Activated CD8-positive, alpha-beta T cell treated with anti-CD3 and anti-CD28 coated beads, Interleukin-2, amount 10 ng/mL, durations not matched to agents 7 days and 5 days (primary cell): Measurements from ENCODE around the gene RRN3. TPM values are rescaled to one million over a fixed set of nuclear protein-coding genes. Genes with fewer than 3 reads are reported as not detected.
"Not testable (repeated sequence)": the region's sequence is repeated elsewhere in the genome, so short reads cannot be mapped to it uniquely, and the experiment has no call there.

ENCODE experiments used
- ATAC-seq: fragments of 150-1000 bp; cut with Tn5 transposase; one replicate; pipeline ENCODE4 v1.10.0; 2021; ENCODE audit warnings: moderate library complexity
- CTCF ChIA-PET: fragments of 350-600 bp; sonication (Branson Sonifier 250); formaldehyde crosslinking; loops from one replicate; lab custom pipeline; 2021; ENCODE audit warnings: antibody characterized with exemption; lab: Charles Lee
- POLR2A ChIA-PET: fragments of 350-600 bp; sonication (Branson Sonifier 250); formaldehyde crosslinking; loops from one replicate; lab custom pipeline; 2021; ENCODE audit warnings: antibody characterized with exemption; lab: Charles Lee
- DNase-seq: peaks from one replicate; pipeline ENCODE4 v3.0.0-alpha.2; 2020
- H3K27ac Mint-ChIP-seq: one replicate; pipeline ENCODE4 v1.8.0; 2021; ENCODE audit warnings: mild to moderate bottlenecking, mixed read lengths
- H3K27me3 Mint-ChIP-seq: one replicate; pipeline ENCODE4 v1.8.0; 2021; ENCODE audit warnings: low read depth, mixed read lengths
- H3K36me3 Mint-ChIP-seq: one replicate; pipeline ENCODE4 v1.8.0; 2021; ENCODE audit warnings: low read depth, mixed read lengths
- H3K4me1 Mint-ChIP-seq: one replicate; pipeline ENCODE4 v1.8.0; 2021; ENCODE audit warnings: low read depth, mixed read lengths
- H3K4me3 Mint-ChIP-seq: one replicate; pipeline ENCODE4 v1.8.0; 2021; ENCODE audit warnings: mild to moderate bottlenecking, mixed read lengths
- H3K9me3 Mint-ChIP-seq: one replicate; pipeline ENCODE4 v1.8.0; 2022; ENCODE audit warnings: mixed read lengths; ENCODE audit not compliant: insufficient read depth
- total RNA-seq, 2 experiments: library from RNA; stranded (reverse); gene quantifications; one replicate each; pipeline ENCODE4 v1.2.3, GENCODE V29; 2021

Gene RRN3
- total RNA-seq, 2 experiments from 2014 or later: 25.5 to 26.7 TPM

- POLR2A ChIA-PET, H3K9me3 Mint-ChIP-seq, H3K4me3 Mint-ChIP-seq, DNase-seq, ATAC-seq, CTCF ChIA-PET, H3K27me3 Mint-ChIP-seq: not testable (repeated sequence)
- peaks cover 53% of the 10 kb centered on the region for H3K36me3 Mint-ChIP-seq
- H3K27ac Mint-ChIP-seq: peak overlapping the region; percentile 39
- peaks cover 22% of the 10 kb centered on the region for H3K4me1 Mint-ChIP-seq
Measured at GRCh38 chr16:15029749-15030148, 64.3 kb downstream of the RRN3 start.

- H3K36me3 Mint-ChIP-seq: peaks cover 52% of the 10 kb centered on the region
- ATAC-seq, CTCF ChIA-PET, H3K27me3 Mint-ChIP-seq, DNase-seq, H3K4me3 Mint-ChIP-seq, H3K9me3 Mint-ChIP-seq, POLR2A ChIA-PET: not testable (repeated sequence)
- peak overlapping the region; percentile 56 for H3K27ac Mint-ChIP-seq
- peaks cover 22% of the 10 kb centered on the region for H3K4me1 Mint-ChIP-seq
Measured at GRCh38 chr16:15028801-15029698, 65.0 kb downstream of the RRN3 start.

- ATAC-seq, H3K4me3 Mint-ChIP-seq, H3K9me3 Mint-ChIP-seq, POLR2A ChIA-PET, H3K27me3 Mint-ChIP-seq, H3K27ac Mint-ChIP-seq, CTCF ChIA-PET, DNase-seq: not testable (repeated sequence)
- Mint-ChIP-seq H3K4me1 (peaks cover 22% of the 10 kb centered on the region), H3K36me3 (peaks cover 50% of the 10 kb centered on the region)
Measured at GRCh38 chr16:15028345-15028715, 65.7 kb downstream of the RRN3 start.

GRCh38 chr16:15027503-15028344 lies 66.3 kb downstream of the RRN3 start:
- DNase-seq, CTCF ChIA-PET, H3K4me3 Mint-ChIP-seq, H3K9me3 Mint-ChIP-seq, H3K27me3 Mint-ChIP-seq, POLR2A ChIA-PET, ATAC-seq, H3K27ac Mint-ChIP-seq: not testable (repeated sequence)
- Mint-ChIP-seq H3K36me3 (peaks cover 52% of the 10 kb centered on the region), H3K4me1 (peaks cover 21% of the 10 kb centered on the region)

GRCh38 chr16:15027051-15027450 lies 67.0 kb downstream of the RRN3 start:
- H3K27ac Mint-ChIP-seq, H3K9me3 Mint-ChIP-seq, DNase-seq, ATAC-seq, H3K27me3 Mint-ChIP-seq, POLR2A ChIA-PET, CTCF ChIA-PET, H3K4me3 Mint-ChIP-seq: not testable (repeated sequence)
- H3K36me3 Mint-ChIP-seq: peaks cover 55% of the 10 kb centered on the region
- H3K4me1 Mint-ChIP-seq: peaks cover 20% of the 10 kb centered on the region

GRCh38 chr16:15025234-15025951 lies 68.7 kb downstream of the RRN3 start:
- DNase-seq, H3K27ac Mint-ChIP-seq, CTCF ChIA-PET, ATAC-seq, H3K4me1 Mint-ChIP-seq, H3K27me3 Mint-ChIP-seq, H3K4me3 Mint-ChIP-seq, H3K9me3 Mint-ChIP-seq, POLR2A ChIA-PET: not testable (repeated sequence)
- peaks cover 43% of the 10 kb centered on the region for H3K36me3 Mint-ChIP-seq

- ATAC-seq, H3K4me1 Mint-ChIP-seq, DNase-seq, POLR2A ChIA-PET, H3K27me3 Mint-ChIP-seq, CTCF ChIA-PET, H3K9me3 Mint-ChIP-seq, H3K4me3 Mint-ChIP-seq: not testable (repeated sequence)
- Mint-ChIP-seq H3K36me3 (peaks cover 46% of the 10 kb centered on the region), H3K27ac (peak overlapping the region; percentile 9)
Measured at GRCh38 chr16:15024858-15025199, 69.2 kb downstream of the RRN3 start.

GRCh38 chr16:15023381-15024077 lies 70.5 kb downstream of the RRN3 start:
- DNase-seq, H3K4me1 Mint-ChIP-seq, CTCF ChIA-PET, POLR2A ChIA-PET, H3K9me3 Mint-ChIP-seq, H3K27ac Mint-ChIP-seq, H3K27me3 Mint-ChIP-seq, H3K4me3 Mint-ChIP-seq, ATAC-seq: not testable (repeated sequence)
- H3K36me3 Mint-ChIP-seq: peaks cover 46% of the 10 kb centered on the region

- DNase-seq: peak; percentile 64
- Mint-ChIP-seq H3K27ac (peak overlapping the region; percentile 37), H3K36me3 (peaks cover 49% of the 10 kb centered on the region)
- H3K4me3 Mint-ChIP-seq, H3K4me1 Mint-ChIP-seq, H3K27me3 Mint-ChIP-seq, H3K9me3 Mint-ChIP-seq, POLR2A ChIA-PET: not testable (repeated sequence)
- CTCF ChIA-PET: interaction anchor here (1.0 to 1.2 kb wide), 2 partner anchors 15 to 51 kb away, joined by 3 to 4 read pairs; no protein-coding TSS in a partner anchor
- peak; percentile 98 for ATAC-seq
Measured at GRCh38 chr16:15022194-15022593, 71.9 kb downstream of the RRN3 start.

- H3K4me3 Mint-ChIP-seq, DNase-seq, H3K27ac Mint-ChIP-seq, POLR2A ChIA-PET, ATAC-seq, H3K4me1 Mint-ChIP-seq, H3K27me3 Mint-ChIP-seq, H3K9me3 Mint-ChIP-seq: not testable (repeated sequence)
- CTCF ChIA-PET: interaction anchor here (1.2 kb wide), 1 partner anchor 51 kb away, joined by 4 read pairs; no protein-coding TSS in a partner anchor
- peaks cover 54% of the 10 kb centered on the region for H3K36me3 Mint-ChIP-seq
Measured at GRCh38 chr16:15021429-15021828, 72.6 kb downstream of the RRN3 start.

- ATAC-seq, H3K27me3 Mint-ChIP-seq, DNase-seq, H3K4me3 Mint-ChIP-seq, H3K9me3 Mint-ChIP-seq, CTCF ChIA-PET, H3K27ac Mint-ChIP-seq, POLR2A ChIA-PET: not testable (repeated sequence)
- Mint-ChIP-seq H3K4me1 (peaks cover 27% of the 10 kb centered on the region), H3K36me3 (peaks cover 36% of the 10 kb centered on the region)
Measured at GRCh38 chr16:15016951-15017580, 77.0 kb downstream of the RRN3 start.
